ENCODE results near the gene LFNG.

- TF ChIP-seq, protein P1, sequence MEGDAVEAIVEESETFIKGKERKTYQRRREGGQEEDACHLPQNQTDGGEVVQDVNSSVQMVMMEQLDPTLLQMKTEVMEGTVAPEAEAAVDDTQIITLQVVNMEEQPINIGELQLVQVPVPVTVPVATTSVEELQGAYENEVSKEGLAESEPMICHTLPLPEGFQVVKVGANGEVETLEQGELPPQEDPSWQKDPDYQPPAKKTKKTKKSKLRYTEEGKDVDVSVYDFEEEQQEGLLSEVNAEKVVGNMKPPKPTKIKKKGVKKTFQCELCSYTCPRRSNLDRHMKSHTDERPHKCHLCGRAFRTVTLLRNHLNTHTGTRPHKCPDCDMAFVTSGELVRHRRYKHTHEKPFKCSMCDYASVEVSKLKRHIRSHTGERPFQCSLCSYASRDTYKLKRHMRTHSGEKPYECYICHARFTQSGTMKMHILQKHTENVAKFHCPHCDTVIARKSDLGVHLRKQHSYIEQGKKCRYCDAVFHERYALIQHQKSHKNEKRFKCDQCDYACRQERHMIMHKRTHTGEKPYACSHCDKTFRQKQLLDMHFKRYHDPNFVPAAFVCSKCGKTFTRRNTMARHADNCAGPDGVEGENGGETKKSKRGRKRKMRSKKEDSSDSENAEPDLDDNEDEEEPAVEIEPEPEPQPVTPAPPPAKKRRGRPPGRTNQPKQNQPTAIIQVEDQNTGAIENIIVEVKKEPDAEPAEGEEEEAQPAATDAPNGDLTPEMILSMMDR (IDR thresholded peaks at IDR 0.05; ENCODE audit: low read depth, low read length): no peak
- no peak for TF ChIP-seq EZH2phosphoT487 (IDR thresholded peaks at IDR 0.05; ENCODE audit: low read depth)
These were observed 43.9 kb upstream of the LFNG start for GRCh38 chr7:2475678-2476015.
